ENCODE results near the gene ZBTB33.

ZBTB33 gene, protein sequence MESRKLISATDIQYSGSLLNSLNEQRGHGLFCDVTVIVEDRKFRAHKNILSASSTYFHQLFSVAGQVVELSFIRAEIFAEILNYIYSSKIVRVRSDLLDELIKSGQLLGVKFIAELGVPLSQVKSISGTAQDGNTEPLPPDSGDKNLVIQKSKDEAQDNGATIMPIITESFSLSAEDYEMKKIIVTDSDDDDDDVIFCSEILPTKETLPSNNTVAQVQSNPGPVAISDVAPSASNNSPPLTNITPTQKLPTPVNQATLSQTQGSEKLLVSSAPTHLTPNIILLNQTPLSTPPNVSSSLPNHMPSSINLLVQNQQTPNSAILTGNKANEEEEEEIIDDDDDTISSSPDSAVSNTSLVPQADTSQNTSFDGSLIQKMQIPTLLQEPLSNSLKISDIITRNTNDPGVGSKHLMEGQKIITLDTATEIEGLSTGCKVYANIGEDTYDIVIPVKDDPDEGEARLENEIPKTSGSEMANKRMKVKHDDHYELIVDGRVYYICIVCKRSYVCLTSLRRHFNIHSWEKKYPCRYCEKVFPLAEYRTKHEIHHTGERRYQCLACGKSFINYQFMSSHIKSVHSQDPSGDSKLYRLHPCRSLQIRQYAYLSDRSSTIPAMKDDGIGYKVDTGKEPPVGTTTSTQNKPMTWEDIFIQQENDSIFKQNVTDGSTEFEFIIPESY

GRCh38 chrX:120250522-120251271 is at the start of gene ZBTB33:
Gene ZBTB33 (plus strand): TSS chrX:120250812. CDS start chrX:120253416, 2,604 bp downstream.
- DNase-seq = peak; percentile 85

DNA sequence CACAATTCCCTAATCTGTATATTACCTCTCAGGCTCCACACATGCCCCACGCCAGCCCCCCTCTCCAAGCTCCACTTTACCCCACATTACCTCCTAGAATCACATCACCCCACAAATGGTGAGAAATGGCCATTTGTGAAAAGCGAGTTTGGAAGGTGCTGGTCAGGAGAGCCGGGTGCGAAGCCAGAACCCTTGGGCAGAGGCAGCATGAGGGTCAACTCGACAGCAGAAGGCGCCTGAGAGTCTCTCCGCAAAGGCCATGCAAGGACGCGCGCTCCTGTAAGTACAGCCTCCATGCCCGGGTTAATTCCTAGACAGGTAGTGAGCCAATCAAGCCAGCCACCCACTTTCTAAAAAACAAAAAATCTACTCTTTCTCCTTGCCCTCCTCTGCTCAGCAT is 49.8 kb upstream of the ZBTB33 start:
- DNase-seq = no peak

DNA sequence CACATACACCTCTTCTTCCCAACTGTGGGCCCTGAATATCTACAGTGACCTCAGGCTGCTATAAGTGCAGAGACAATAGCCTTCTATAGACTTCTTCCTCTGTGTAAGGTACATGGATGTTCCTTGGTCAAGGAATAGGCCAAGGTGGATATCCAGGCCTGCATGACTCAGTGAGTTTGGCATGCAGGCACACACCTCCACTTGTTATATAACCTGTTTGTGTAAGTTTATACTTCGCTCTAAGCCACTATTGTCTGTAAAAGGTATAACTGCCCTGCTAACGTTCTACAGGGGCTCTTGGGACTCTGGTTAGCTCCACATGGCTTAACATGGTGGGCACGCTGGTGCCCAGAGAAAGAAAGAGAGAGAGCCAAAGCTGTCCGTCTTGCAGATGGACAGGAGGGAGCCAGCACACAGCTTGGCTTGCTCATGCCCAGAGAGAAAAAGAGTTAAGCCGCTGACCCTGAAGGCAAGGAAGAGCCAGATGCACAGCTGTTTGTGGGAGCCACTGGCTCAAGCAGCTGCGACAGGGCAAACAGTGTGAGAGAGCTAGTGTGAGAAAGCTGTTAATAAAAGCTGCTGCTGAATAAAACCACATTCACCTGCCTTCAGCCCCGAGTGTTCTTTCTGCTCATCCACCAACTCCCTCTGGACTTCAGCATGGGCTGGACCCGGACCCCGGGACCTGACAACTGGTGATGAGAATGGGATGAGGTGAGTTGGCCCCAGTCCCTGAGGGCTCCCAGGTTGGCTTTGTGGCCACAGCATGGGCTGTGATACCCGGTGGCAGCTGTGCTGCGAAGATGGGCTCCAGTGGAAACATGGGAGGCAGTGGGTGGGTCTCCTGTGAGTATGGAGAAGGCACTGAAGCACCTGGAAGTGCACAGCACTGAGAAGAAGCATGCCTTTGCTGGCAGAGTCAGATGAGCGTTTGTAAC is 44.5 kb upstream of the ZBTB33 start:
- DNase-seq = no peak

GRCh38 chrX:120207009-120207605 is 43.5 kb upstream of the ZBTB33 start:
- DNase-seq = no peak

DNA sequence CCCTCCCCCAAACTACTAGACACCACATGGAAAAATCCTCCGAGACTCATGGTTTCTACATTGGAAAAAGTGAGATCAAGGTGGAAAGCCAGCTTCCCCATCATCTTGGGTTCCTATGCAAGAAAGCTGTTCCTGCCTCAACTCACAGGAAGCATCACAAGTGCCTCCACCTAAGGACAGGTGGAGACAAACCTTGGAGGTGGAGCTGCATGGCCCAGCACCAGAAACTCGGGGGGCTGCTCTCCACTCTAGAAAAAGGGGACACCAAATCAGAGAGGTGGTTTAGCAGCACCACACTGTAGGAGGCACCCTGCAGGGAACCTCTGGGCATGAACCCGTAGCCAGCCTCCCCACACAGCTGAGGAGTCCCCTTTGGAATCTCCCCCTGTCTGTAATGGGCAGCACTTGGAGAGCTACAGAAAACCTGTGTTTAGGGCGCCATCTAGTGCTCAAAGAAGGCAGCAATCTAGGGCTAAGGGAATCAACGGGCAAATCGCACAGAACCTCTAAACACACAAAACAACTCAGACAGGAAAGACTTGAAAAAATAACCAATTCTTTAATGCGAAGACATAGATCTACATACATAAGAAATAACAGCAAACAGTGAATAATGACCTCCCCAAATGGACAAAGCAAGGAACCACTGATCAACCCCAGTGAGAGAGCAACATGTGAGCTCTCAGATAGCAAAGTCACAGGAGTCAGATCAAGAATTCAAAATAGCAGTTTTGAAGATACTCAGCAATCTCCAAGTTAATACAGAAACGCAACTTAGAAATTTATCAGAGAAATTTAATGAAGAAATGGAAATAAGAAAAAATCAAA is 37.0 kb upstream of the ZBTB33 start:
- DNase-seq = peak; percentile 42

DNA sequence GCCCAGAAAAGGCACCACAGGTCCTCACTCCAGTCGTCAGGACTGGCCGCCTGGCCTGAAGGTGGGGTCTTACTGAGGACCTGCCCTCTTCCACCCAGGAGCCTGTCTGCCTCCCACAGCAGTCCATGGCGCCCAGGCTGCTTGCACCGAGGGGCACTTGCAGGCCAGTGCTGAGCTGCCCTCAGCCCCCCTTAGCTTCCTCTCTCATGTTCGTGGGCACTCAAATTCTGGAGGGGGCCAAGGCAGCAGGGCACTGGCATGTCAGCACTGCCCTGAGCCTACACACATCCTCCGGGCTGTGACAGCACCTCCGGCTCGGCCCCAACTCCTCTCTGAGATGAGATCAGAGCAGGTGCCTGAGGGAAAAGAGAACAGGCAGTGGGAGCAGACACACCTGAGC is 27.2 kb upstream of the ZBTB33 start:
- no peak for DNase-seq

GRCh38 chrX:120224388-120224787 is 26.2 kb upstream of the ZBTB33 start:
- DNase-seq = no peak

GRCh38 chrX:120228187-120228908 is 22.3 kb upstream of the ZBTB33 start:
- DNase-seq = no peak

- DNase-seq = no peak
These were observed 15.3 kb upstream of the ZBTB33 start for GRCh38 chrX:120235284-120235683.

GRCh38 chrX:120236687-120237479 is 13.7 kb upstream of the ZBTB33 start:
- no peak for DNase-seq

DNA sequence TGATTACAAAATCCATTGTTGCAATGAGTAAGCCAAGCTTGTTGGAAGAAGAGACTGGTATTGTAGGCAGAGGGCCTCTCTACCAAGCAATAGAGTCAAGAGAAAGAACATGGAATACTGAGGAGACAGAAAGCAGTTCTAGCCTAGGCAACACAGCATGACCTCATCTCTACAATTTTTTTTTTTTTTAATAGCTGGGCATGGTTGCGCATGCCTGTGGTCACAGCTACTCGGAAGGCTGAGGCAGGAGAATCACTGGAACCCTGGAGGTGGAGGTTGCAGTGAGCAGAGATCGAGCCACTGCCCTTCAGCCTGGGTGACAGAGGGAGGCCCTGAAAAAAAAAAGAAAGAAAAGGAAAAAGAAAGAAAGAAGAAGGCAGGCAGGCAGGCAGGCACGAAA is 11.7 kb upstream of the ZBTB33 start:
- DNase-seq = no peak

GRCh38 chrX:120242813-120243212 is 7.8 kb upstream of the ZBTB33 start:
- no peak for DNase-seq

DNA sequence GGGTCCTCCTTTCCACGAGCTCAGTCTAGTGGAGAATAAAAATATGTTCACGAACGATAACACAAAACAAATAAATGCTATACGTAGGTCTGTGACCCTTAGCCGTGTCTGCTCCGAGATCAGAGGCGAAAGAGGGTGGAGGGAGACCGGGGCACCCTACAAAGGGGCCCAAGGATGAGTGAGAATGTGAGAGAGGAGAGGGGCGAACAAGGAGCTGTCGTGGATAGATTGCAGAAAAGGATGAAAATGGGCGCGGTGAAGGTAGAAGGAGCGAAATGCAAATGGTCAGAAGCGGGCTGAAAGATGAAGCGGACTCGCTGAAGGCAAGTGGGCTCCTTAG is 6.2 kb upstream of the ZBTB33 start:
- no peak for DNase-seq

DNA sequence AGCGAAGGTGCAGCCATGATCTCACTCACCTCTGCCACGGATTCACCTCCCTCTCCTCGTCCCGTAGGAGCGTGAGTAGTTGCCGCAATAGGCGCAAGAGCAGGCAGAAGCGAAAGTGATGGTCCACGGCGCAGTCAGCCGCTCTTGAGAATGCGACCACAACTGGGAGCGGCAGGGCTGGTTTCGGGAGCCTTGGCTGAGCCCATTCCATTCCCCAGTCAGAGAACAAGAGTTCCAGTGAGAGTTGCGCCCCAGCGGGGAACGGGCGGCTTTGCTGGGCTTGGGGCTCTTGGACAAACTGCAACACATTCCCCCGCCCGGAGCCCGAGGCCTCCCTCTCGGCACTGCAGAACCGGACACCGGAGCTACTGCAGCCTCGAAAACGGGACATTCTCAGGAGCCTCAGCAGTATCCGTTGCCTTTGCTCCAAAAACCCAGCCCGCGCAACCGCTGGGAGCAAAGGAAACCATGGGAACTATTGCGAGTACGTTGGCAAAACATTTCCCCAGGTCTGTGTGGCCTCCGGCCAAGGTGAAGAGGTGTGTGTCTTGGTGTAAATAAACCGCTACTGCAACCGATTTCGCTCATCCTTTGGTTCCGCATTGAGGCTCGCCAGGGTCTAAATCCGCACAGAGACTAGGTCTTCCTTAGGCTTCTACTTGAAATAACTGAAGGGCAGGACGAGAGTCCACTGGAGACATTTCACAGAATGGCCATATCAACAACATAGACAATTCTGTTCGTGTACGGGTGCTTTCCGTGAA is 5.7 kb upstream of the ZBTB33 start:
- DNase-seq = peak; percentile 61

- DNase-seq = no peak
These were observed 929 bp downstream of the ZBTB33 start for GRCh38 chrX:120251471-120252011.

- no peak for DNase-seq
These were observed 3.2 kb downstream of the ZBTB33 start for GRCh38 chrX:120253784-120254183.

DNA sequence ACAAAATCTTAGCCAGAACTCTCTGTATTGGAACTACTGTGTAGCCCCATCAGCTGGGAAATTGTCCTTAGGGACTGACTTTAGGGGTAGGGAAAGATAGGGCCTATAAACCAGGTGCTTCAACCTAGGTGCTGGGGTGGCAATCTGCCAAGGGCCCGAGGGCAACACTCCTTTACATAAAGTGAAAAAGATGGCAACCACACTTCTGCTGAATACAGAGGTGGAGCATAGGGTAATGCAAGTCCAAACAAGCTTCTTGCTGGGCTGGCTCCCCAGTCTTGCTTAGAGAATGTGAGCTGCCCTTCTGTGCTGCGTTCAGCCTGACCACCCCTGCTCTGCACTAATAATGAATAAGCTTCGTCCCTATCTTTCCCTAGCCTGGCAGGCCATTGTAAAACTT is 9.8 kb downstream of the ZBTB33 start:
- no peak for DNase-seq

- no peak for DNase-seq
These were observed 12.5 kb downstream of the ZBTB33 start for GRCh38 chrX:120262859-120263708.

Measured in CD4-positive, alpha-beta T cell treated with Interferon gamma for 1 hour (primary cell).